GM21528 (cell line): ENCODE measurements around the gene TTC27.

Source experiments
- ATAC-seq: cut with Tn5 transposase; IDR thresholded peaks from one replicate; pipeline ENCODE4 v1.9.1; 2021; ENCODE audit warnings: mild to moderate bottlenecking, moderate library complexity; ENCODE audit not compliant: unreplicated experiment, low FRiP score

Gene TTC27

DNA sequence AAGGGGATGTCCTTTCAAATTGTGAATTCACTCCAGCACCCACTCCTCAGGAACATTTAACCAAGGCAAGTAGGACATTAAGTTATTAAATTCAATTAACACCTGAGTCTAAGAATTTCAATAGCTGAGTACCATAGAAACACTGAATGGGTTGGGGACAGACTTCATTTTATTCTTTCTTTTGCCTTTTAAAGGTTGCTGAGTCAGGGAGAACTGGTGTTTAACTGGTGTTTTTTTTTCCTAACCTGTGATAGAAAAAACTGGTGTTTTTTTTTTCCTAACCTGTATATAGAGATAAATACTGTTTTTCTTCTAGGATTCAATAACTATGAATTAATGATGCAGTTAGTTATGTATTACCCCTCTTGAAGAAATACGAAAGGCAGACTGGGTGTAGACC, 38.9 kb downstream of the TTC27 start:
- no peak for ATAC-seq

DNA sequence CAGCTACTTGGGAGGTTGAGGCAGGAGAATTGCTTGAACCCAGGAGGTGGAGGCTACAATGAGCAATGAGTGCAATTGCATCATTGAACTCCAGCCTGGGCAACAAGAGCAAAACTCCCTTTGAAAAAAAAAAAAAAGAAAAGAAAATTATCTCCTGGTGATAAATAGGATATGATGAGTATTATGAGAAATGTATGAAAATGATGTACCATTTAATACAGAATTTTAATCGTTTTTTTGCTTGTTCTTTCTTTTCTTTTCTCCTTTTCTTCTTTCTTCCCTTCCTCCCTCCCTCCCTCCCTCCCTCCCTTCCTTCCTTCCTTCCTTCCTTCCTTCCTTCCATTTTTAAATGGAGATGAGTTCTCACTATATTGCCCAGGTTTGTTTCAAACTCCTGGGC, 40.4 kb downstream of the TTC27 start:
- no peak for ATAC-seq

DNA sequence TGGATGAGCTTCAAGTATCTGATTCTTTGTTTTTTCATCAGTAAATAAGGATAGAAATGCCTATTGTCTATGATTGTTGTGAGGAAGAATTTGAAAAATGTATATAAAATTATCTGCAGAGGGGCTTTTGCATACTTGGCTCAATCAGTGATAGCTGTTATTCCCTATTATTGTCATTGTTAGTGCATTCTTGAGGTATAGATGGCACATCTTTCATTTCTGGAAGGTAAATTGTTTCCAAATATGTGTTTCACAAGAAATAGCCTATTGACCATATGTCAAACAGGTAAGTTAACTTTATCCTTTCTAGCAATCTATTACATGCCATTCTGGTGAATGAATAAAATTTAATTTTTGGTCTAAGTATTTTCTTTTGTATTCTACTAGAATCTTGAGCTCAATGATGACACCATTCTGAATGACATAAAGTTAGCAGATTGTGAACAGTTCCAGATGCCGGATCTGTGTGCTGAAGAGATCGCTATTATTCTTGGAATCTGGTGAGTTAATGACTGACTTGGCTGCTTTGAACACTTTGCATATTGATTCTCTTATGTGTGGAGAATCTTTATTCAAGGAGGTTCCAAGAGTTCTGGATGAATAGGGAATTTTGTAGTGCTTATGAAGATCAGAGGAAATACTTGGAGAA, 44.2 kb downstream of the TTC27 start:
- ATAC-seq = no peak

DNA sequence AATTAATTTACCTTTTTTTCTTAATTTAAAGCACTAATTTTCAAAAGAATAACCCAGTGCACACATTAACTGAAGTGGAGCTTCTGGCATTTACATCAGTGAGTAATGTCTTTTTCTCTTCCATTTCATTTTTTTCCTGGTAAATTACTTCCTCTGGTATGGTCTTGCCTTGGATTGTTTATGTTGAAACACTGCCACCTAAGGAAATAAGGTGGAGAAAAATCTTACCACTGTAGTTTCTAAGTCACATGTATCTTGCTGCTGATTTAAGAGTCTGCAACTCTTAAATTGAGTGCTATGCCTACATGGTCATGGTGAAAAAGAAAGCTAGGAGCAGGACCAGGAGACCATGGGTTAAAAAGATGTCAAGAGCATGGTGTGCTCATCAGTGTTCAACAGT, 51.0 kb downstream of the TTC27 start:
- ATAC-seq = no peak

DNA sequence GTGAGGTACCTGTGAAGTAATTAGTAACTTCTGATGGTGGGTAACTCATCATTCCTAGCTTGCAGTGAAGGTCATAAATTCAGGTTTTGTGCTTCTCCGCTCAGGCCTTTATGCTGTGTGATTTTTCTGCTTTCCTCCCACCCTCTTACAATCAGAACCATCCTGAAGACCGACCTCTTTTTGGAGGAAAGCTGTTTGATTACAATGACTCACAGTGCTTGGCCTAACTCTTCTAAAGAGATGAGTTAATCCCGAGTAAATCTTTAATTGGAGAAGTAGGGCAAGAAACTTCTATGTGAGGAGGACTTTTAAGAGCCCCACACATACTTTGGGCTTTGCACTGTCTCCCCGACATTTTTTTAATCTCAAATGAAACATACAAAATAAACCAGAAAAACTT, 53.1 kb downstream of the TTC27 start:
- no peak for ATAC-seq

DNA sequence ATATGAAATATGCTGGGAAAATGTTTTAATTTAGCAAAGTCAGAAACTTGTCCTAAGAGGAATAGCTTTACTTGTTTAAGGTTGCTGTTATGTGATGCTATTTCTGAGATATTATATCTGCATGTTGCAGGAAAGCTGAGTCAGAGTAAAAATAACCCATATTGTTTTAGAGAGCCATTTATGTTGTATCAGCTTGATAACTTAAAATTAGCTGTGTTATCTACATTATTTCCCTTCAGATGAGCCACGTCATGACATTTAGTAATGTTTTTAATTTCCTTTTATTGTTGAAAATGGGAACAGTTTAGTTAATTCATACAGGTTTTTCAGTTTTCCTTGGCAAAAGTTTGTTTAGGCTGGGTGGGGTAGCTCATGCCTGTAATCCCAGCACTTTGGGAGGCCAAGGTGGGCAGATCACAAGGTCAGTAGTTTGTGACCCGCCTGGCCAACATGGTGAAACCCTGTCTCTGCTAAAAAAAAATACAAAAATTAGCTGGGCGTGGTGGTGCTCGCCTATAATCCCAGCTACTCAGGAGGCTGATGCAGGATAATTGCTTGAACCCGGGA, 55.8 kb downstream of the TTC27 start:
- ATAC-seq = no peak

DNA sequence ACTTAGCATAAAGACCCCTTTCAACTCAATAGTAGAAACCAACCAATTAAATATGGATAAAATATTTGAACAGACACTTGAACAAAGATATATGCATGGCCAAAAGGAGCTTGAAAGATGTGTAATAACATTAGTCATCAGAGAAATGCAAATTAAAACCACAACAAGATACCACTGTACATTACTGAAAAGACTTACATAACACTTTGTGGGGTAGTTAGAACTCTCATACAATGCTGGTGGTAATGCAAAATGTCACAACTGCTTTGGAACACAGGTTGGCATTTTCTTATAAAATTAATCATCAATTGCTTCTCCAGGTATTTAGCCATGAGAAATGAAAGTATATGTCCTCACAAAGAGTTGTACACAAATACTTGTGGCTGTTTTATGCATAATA, 60.7 kb downstream of the TTC27 start:
- ATAC-seq = no peak

DNA sequence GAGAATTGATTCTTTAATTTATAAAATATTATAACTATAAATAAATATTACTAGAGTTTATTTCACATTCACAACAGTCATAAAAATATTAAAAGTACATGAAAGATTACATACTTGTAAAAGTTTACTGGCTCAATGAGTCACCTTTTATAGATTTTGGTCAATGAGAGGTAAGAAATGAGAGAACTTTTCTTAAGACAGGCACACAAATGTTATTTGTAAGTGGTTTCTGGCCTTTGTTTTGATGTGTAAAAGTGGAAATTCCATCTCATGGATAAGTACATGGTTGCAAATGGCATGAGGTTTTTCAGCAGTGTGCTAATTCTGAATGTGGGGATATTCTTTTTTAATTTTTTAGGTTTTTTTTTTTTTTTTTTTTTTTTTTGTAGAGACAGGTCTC, 63.8 kb downstream of the TTC27 start:
- ATAC-seq = no peak

DNA sequence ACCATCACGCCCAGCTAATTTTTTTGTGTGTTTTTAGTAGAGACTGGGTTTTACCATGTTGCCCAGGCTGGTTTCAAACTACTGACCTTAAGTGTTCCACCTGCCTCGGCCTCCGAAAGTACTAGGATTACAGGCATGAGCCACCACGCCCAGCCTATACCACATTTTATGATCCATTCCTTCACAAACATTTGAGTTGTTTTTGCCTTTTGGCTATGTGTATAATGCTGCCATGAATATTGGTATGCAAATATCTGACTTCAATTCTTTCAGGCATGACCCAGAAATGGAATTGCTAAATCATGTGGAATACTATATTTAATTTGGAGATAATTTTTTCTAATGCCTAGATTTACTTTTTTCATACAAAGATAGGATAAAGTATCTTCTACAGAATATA, 68.6 kb downstream of the TTC27 start:
- no peak for ATAC-seq

DNA sequence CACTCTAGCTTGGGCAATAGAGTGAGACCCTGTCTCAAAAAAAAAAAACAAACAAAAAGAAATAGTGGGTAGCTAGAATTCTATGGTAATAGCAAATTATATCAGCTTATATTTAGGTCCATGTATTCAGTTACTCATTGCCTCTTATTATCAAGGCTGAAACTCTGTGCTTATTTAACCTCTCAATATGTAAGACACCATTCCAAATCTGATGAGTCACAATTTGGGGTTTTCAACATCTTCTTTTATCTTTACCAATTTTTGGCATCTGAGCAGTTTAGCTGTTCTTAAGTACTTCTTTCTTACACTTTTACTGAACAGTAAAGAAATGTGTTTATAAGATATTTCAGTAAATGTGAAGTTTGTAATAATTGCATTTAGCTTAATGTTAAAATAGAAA, 69.3 kb downstream of the TTC27 start:
- ATAC-seq = no peak

DNA sequence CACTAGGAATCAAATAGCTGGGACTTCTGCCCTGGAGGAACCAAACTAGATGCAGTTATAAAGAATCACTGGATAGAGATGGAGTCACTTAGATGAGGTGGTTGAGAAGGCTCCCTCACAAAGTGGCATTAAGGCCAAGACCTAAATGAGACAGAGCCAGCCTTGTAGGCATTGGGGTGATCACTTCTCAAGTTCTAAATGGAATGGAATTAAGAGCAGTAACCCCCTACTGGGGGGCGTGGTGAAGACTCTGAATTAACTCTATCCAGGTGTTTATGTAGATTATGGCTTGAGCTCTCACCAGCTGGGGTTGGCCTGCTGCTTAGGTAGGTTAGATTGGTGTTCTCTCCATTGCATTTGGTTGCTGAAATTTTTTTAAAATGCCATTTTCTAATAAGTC, 71.3 kb downstream of the TTC27 start:
- ATAC-seq = no peak

DNA sequence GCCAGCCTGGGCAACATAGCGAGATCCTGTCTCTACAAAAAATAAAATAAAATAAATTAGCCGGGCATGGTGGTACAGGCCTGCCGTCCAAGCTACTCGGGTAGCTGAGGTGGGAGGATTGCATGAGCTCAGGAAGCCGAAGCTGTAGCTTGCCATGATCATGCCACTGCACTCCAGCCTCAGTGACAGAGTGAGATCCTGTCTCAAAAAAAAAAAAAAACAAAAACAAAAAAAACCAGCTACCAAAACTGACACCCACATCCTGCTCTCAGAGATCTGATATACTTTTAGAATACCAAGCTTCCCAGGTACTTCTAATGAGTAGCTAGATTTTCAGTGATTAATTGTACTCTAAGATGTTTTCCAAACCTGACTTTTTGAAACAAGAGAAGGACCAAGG, 74.0 kb downstream of the TTC27 start:
- no peak for ATAC-seq

DNA sequence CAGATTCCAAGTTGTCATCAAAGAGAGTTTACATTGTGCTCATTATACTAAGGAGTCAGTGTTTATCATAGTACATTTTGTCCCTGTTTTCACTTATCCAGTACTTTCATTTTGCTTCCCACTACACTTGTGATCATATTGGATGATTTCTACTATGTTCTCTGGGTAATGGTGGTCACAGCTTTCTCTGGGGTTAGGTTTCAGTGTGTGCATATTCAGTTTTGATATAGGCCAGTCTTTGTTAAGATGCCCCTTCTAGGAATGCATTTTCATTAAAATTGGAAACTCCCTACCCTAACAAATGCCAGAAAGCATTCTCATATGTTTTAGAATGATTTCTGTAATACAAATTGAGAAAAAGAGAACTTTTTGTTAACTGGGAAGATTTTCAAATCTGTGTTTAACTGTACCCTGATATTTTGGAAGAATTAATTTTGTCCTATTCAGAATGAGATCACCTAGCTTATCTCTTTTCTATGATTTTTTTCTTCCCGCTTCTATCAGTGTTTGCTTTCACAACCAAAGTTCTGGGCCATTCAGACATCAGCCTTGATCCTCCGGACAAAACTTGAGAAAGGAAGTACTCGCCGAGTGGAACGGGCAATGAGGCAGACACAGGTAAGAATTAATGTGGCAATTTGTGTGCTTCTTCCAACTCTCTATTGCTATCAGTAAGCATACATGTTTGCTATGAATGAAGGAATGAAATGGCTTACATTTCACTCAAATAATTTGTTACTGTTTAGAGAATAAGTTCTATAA, 74.6 kb downstream of the TTC27 start:
- ATAC-seq = no peak

DNA sequence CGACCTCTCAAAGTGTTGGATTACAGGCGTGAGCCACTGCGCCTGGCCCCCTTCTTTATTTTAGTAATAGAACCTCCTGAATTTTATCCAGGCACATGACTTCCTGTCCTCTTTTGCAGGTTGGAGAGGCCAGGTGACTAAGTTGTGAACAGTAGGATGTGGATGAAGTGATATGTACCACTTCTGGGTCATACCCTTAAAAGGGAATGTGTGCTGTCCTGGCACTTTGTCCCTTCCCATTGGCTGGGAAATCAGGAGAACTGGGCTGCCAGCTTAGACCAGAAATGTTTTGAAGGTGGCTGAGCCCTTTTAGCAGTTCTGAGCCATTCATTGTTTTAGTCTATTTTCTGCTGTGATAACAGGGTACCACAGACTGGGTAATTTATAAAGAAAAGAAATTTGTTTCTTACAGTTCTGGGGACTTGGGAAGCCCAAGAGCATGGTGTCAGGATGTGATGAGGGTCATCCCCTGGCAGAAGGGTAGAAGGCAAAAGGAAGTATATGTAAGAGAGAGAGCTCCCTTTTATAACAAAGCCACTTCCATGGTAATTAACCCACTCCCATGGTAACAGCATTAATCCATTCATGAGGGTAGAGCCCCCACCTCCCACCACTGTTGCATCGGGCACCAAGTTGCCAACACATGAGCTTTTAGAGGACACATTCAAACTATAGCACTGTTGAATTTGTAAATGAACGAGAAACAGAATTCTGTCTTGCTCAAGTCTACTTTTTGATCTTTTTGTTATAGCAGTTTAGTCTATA, 79.1 kb downstream of the TTC27 start:
- ATAC-seq = no peak

DNA sequence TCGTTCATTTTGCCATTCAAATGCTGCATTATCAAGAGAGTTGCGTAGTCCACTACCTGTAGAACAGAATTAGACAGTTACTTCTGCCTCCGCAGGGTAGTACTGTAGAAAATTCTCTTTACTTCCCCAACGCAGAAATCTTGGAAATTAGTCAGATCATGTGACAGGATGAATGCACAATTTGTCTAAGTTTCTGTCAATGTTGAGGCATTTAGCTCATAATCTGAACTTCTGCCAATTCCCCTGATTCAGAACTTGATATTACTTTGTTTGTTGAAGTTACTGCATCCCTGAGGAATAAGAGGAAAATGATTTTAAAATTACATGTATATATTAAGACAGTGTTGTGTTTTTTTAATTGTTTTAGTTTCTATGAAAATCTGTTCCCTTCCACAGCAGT, 83.4 kb downstream of the TTC27 start:
- no peak for ATAC-seq

DNA sequence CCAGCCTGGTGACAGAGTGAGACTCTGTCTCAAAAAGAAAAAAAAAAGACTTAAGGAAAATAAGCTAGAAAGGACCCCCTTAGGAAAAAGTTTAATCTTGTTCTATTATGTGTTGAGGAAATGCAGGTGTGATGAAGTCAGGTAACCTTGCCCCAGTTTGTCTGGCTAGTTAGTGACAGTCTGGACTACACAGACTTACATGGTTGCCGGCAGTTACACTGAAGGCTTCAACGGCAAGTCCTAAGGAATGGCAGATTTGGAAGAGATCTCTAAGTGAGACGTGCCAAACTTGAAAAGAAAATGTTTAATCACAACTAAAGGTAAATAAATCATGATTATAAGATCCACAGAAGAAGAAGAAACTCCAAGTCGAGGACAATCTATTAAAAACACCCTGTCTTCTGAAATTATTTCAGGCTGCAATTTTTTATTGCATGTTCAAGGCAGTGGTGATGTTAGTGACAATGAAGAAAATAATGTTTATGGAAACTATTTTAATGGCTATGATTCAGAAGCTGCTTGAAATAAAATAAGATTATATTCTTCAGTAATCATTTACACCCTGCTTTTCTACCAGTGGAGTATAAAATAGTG, 84.2 kb downstream of the TTC27 start:
- no peak for ATAC-seq

DNA sequence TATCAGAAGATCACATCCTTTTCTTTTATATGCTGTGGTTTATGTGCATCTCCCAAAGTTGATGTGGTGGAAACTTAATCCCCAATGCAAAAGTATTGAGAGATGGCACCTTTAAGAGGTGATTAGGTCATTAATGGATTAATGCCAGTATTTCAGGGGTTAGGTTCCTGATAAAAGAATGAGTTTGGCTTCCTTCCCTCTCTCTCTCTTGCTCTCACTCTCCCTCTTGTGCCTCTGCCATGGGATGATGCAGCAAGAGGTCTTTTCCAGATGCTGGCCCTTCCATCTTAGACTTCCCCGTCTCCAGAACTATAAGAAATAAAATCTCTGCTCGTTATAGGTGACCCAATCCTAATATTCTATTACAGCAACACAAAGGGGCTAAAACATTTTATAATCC, 85.0 kb downstream of the TTC27 start:
- ATAC-seq = no peak

DNA sequence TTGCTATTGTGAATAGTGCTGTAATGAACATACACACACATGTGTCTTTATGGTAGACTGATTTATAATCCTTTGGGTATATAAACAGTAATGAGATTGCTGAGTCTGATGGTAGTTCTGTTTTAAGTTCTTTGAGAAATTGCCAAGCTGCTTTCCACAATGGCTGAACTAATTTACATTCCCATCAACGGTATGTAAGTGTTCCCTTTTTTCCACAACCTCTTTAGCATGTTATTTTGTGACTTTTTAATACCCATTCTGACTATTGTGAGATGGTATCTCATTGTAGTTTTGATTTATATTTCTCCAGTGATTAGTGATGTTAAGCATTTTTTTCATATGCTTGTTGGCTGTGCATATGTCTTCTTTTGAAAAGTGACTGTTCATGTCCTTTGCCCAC, 86.7 kb downstream of the TTC27 start:
- ATAC-seq = no peak

DNA sequence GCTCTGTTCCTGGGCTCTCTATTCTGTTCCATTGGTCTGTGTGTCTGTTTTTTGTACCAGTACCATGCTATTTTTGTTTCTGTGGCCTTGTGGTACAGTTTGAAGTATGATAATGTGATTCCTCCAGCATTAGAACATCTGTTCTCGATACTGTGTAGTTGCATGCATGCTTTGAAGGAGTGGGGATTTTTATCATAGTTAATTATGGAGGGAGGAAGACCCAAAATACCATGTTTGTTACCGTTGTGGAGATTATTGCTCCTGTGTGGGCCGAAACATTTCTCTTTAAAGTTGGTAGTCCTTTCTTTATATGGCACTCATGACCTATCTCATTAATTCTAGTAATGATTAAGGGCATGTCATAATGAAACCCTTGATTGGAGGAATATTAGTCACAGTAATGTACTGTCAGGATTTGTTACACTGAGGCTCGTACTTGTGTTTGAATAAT, 87.6 kb downstream of the TTC27 start:
- peak; percentile 88 for ATAC-seq

DNA sequence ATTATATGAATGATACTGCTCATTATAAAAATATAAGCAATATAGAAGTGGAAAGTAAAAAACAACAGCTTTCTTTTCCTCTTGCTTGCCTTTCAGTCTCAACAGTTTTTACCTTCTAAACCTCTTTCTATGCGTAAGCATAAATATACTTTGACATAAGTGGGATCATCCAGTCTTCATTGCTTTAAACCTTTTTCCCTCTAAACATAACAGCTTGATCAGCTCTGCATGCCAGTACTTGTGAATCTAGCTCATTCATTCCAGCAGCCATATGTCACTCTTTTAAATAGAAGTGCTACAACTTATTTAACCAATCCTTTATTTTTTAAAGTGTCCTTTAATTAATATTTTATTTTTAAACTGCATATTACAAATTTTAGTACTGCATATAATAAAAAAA, 88.1 kb downstream of the TTC27 start:
- no peak for ATAC-seq

DNA sequence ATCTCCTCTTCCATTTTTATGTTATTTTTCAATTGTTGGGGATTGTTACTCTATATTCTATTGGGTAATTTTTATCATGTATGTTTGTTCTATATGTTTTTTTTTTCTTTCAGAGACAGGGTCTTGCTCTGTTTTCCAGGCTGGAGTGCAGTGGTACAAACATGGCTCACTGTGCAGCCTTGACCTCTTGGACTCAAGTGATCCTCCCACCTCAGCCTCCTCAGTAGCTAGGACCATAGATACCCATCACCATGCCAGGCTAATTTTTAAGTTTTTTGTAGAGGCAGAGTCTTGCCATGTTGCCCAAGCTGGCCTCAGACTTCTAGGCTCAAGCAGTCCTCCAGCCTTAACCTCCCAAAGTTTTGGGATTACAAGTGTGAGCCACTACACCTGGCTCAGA, 88.7 kb downstream of the TTC27 start:
- no peak for ATAC-seq
